CD4-positive, alpha-beta T cell treated with Interleukin-2 at 100 ng/mL for 4 hours (primary cell): ENCODE measurements around the gene PKP3.
A peak's percentile ranks its signal among the peaks of the same experiment; 100 is the strongest.
"Not testable (repeated sequence)": the region's sequence is repeated elsewhere in the genome, so short reads cannot be mapped to it uniquely, and the experiment has no call there.

Source experiments
- DNase-seq: peaks from one replicate; pipeline ENCODE4 v3.0.0-alpha.2; 2020; ENCODE audit warnings: low spot score

The PKP3 gene

GRCh38 chr11:429931-430456 lies 36.0 kb downstream of the PKP3 start:
- no peak for DNase-seq

GRCh38 chr11:431921-432320 lies 37.9 kb downstream of the PKP3 start:
- DNase-seq, result no peak

- DNase-seq, result no peak
Measured at GRCh38 chr11:432501-433100, 38.6 kb downstream of the PKP3 start.

- no peak for DNase-seq
Measured at GRCh38 chr11:433111-433510, 39.1 kb downstream of the PKP3 start.

GRCh38 chr11:433641-434040 lies 39.6 kb downstream of the PKP3 start:
- no peak for DNase-seq

GRCh38 chr11:434496-434895 lies 40.5 kb downstream of the PKP3 start:
- no peak for DNase-seq

GRCh38 chr11:434999-435740 lies 41.2 kb downstream of the PKP3 start:
- not testable (repeated sequence) for DNase-seq

- DNase-seq, result no peak
Measured at GRCh38 chr11:437228-437870, 43.3 kb downstream of the PKP3 start.

- DNase-seq, result no peak
Measured at GRCh38 chr11:438101-438844, 44.3 kb downstream of the PKP3 start.

GRCh38 chr11:439315-440064 lies 45.5 kb downstream of the PKP3 start:
- no peak for DNase-seq

GRCh38 chr11:440065-441042 lies 46.3 kb downstream of the PKP3 start:
- DNase-seq, result no peak

GRCh38 chr11:441043-441417 lies 47.0 kb downstream of the PKP3 start:
- DNase-seq, result no peak

- DNase-seq, result peak; percentile 52
Measured at GRCh38 chr11:441418-442274, 47.6 kb downstream of the PKP3 start, which contains the start of gene ANO9. Gene ANO9, minus strand, starts transcription at chr11:442011. Its CDS starts 85 bp downstream, at chr11:441926.

GRCh38 chr11:442611-443081 lies 48.6 kb downstream of the PKP3 start:
- no peak for DNase-seq

GRCh38 chr11:443542-444199 lies 49.7 kb downstream of the PKP3 start:
- DNase-seq, result no peak

- DNase-seq, result no peak
Measured at GRCh38 chr11:444396-445144, 50.6 kb downstream of the PKP3 start.

- DNase-seq, result no peak
Measured at GRCh38 chr11:445765-446588, 52.0 kb downstream of the PKP3 start.
